Body of pancreas (tissue), 4 donors: ENCODE results near the gene FCGBP. TPM values are rescaled to one million over a fixed set of nuclear protein-coding genes. Genes with fewer than 3 reads are reported as not detected.

Experiments
- ATAC-seq: fragments of 150-250 bp; one replicate; pipeline ENCODE4 v1.9.1; 2016
- DNase-seq, 4 donors: peaks; one replicate each; pipeline ENCODE4 v3.0.0-alpha.2; 2019
- H3K27ac ChIP-seq, 4 donors: fragments of 200-600 bp; sonication (generic); 1 replicate in 3 of 4; 2 replicates in 1 of 4; pipeline versions ENCODE4 v1.5.1 to v1.6.1; 2016 to 2019; ENCODE audit warnings: mild to moderate bottlenecking in 1 of 4, mixed read lengths in 1 of 4, moderate library complexity in 1 of 4
- H3K27me3 ChIP-seq, 2 donors: fragments of 200-600 bp; sonication (generic); one replicate each; pipeline ENCODE4 v1.6.0; 2016; ENCODE audit warnings: mild to moderate bottlenecking in 1 of 2
- H3K36me3 ChIP-seq, 2 donors: fragments of 200-600 bp; sonication (generic); replicated peaks in 1 of 2; 2 replicates each; pipeline ENCODE4 v1.5.1; 2016; ENCODE audit warnings: low read depth in 2 of 2; ENCODE audit not compliant: insufficient read depth in 1 of 2
- H3K4me1 ChIP-seq: fragments of 200-600 bp; sonication (generic); one replicate; pipeline ENCODE4 v1.6.0; 2016
- H3K4me3 ChIP-seq, 2 donors: fragments of 200-600 bp; sonication (generic); 1 replicate in 1 of 2; 2 replicates in 1 of 2; pipeline ENCODE4 v1.5.1; 2016 to 2019
- H3K9me3 ChIP-seq, 3 donors: fragments of 200-600 bp; sonication (generic); 1 replicate in 2 of 3; 2 replicates in 1 of 3; pipeline ENCODE4 v1.5.1; 2016
- POLR2A ChIP-seq, 3 donors: fragments of 450-650 bp; IDR thresholded peaks; one replicate each; pipeline ENCODE4 v1.6.1; 2016; ENCODE audit warnings: antibody characterized with exemption in 3 of 3, mild to moderate bottlenecking in 2 of 3
- WGBS, 2 donors: methylation state at CpG; one replicate each; pipeline ENCODE4 v1.1.5; 2017; 5-methylcytosine and 5-hydroxymethylcytosine counted together
- intact Hi-C: fragments of 100-400 bp; cut with DNase I; formaldehyde crosslinking; loops from one replicate; pipeline ENCODE4 v1.15.1; 2023
- total RNA-seq, 2 donors: library from RNA; depleted of rRNA; stranded (reverse); fragments of >200 nt; gene quantifications; one replicate each; pipeline ENCODE4 v1.1.0, GENCODE V29; 2016
- TF ChIP-seq, protein P1 (sequence below), 7 experiments: fragments of 450-650 bp in 4 of 7; fragments of 200-600 bp in 3 of 7; sonication (generic) in 3 of 7; IDR thresholded peaks; one replicate each; pipeline ENCODE4 v1.5.1; 2016 to 2019; ENCODE audit warnings: antibody characterized with exemption in 7 of 7

The FCGBP gene
- total RNA-seq, 2 donors from 2014 or later: 19.4 to 24.1 TPM

DNA sequence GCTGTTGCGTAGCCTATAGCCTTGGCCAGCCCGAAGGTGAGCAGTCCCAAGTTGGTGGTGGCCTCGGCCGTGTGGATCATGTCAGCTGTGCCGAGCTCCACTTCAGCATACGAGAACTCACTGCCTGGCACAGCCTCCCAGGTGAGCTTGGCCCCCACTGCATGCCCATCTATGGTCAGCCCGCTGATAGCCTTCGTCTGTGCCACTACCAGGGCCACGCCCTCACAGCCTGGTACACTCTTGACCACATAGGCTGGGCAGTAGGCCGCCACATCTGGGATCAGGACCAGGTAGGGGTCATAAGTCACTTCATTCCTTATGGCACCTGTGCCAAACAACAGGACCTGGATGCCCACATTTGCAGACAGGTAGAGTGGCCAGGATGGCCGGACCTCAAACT lies 7.4 kb downstream of the FCGBP start:
- H3K27ac ChIP-seq: no peak overlapping the region
- H3K4me1 ChIP-seq: no peaks in the 10 kb centered on the region
- TF ChIP-seq POLR2A (IDR thresholded peaks at IDR 0.05): no peak
- H3K4me3 ChIP-seq: no peak overlapping the region
- intact Hi-C loops: no loop called here
- no peaks in the 10 kb centered on the region for H3K27me3 ChIP-seq
- H3K9me3 ChIP-seq: no peaks in the 10 kb centered on the region
- ATAC-seq (no peak), DNase-seq (no peak)
- 85 to 93% methylated on average over 10 of the region's 11 CpGs for WGBS, 2 donors
- H3K36me3 ChIP-seq: no peaks in the 10 kb centered on the region

DNA sequence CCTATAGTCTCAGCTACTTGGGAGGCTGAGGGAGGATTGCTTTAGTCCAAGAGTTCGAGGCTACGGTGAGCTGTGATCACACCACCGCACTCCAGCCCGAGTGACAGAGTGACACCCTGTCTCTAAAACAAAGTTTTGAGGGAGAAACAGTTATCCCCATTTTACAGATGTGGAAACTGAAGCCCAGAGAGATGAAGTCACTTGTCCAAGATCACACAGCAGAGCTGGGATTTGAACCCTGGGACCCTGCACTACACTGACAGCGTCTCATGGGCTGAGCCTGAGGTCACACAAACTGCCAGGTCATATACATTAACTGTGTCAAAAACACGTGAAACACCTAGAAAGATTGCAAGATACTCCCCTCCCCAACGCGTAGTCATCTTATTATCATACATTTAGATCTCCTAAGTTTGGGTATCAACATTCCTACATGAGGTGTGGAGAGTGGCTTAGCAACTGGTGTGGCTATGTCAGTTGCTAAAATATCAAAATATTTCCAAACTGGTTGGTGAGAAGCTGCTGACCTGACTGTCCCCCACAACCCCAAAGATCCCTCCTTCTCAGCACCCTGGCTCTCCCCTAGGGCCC lies 8.2 kb downstream of the FCGBP start:
- intact Hi-C loops: no loop called here
- no peaks in the 10 kb centered on the region for H3K9me3 ChIP-seq
- H3K27ac ChIP-seq: no peak overlapping the region
- 91 to 94% methylated on average over 8 of the region's 8 CpGs for WGBS, 2 donors
- TF ChIP-seq, protein P1, sequence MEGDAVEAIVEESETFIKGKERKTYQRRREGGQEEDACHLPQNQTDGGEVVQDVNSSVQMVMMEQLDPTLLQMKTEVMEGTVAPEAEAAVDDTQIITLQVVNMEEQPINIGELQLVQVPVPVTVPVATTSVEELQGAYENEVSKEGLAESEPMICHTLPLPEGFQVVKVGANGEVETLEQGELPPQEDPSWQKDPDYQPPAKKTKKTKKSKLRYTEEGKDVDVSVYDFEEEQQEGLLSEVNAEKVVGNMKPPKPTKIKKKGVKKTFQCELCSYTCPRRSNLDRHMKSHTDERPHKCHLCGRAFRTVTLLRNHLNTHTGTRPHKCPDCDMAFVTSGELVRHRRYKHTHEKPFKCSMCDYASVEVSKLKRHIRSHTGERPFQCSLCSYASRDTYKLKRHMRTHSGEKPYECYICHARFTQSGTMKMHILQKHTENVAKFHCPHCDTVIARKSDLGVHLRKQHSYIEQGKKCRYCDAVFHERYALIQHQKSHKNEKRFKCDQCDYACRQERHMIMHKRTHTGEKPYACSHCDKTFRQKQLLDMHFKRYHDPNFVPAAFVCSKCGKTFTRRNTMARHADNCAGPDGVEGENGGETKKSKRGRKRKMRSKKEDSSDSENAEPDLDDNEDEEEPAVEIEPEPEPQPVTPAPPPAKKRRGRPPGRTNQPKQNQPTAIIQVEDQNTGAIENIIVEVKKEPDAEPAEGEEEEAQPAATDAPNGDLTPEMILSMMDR (IDR thresholded peaks at IDR 0.05): no peak
- no peak for TF ChIP-seq POLR2A (IDR thresholded peaks at IDR 0.05)
- no peak overlapping the region for H3K4me3 ChIP-seq
- H3K36me3 ChIP-seq: no peaks in the 10 kb centered on the region
- H3K4me1 ChIP-seq: no peaks in the 10 kb centered on the region
- ATAC-seq (no peak), DNase-seq (no peak)
- no peaks in the 10 kb centered on the region for H3K27me3 ChIP-seq

DNA sequence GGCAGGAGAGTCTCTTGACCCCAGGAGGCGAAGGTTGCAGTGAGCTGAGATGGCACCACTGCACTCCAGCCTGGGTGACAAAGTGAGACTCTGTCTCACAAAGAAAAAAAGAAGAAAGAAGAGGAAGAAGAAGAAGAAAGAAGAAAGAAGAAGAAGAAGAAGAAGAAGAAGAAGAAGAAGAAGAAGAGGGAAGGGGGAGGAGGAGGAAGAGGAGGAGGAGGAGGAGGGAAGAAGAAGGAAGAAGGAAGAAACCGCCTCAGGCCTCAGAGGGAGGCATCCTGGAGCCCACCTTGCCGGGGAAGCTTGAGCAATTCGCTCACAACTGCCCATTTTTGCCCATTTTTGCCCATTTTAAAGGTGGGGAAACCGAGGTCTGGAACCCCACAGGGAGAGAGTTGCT lies 9.5 kb downstream of the FCGBP start:
- DNase-seq (no peak), ATAC-seq (no peak)
- Histone ChIP-seq H3K27ac (no peak overlapping the region), H3K9me3 (no peaks in the 10 kb centered on the region), H3K36me3 (no peaks in the 10 kb centered on the region), H3K4me1 (no peaks in the 10 kb centered on the region), H3K27me3 (no peaks in the 10 kb centered on the region), H3K4me3 (no peak overlapping the region)
- intact Hi-C loops: no loop called here
- WGBS, 2 donors: 83 to 86% methylated on average over 5 of the region's 5 CpGs
- TF ChIP-seq, protein P1 (IDR thresholded peaks at IDR 0.05): no peak
- TF ChIP-seq POLR2A (IDR thresholded peaks at IDR 0.05): no peak

DNA sequence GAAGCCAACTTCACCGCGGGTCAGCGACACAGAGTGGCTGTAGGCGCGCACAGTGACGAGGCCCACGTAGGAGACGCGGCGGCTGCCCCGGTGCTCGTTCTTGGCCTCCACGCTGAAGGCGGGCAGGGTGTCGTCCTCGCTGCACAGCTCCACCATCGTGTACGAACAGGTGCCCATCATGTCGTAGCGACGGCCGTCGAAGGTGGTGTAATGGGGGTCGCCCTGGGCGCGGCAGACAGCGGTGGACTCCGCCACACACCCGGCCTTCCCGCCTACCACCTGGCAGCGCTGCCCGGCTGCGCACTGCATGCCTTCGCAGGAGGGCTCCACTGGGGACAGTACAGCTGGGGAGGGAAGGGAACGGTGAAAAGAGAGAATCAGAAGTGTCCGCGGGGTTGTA lies 10.0 kb downstream of the FCGBP start:
- ATAC-seq (no peak), DNase-seq (no peak)
- no peak for TF ChIP-seq POLR2A (IDR thresholded peaks at IDR 0.05)
- TF ChIP-seq, protein P1 (IDR thresholded peaks at IDR 0.05): no peak
- Histone ChIP-seq H3K27ac (no peak overlapping the region), H3K9me3 (no peaks in the 10 kb centered on the region), H3K4me1 (no peaks in the 10 kb centered on the region), H3K27me3 (no peaks in the 10 kb centered on the region), H3K36me3 (no peaks in the 10 kb centered on the region), H3K4me3 (no peak overlapping the region)
- WGBS, 2 donors: 93 to 96% methylated on average over 18 to 37 of the region's 37 CpGs
- intact Hi-C loops: no loop called here

DNA sequence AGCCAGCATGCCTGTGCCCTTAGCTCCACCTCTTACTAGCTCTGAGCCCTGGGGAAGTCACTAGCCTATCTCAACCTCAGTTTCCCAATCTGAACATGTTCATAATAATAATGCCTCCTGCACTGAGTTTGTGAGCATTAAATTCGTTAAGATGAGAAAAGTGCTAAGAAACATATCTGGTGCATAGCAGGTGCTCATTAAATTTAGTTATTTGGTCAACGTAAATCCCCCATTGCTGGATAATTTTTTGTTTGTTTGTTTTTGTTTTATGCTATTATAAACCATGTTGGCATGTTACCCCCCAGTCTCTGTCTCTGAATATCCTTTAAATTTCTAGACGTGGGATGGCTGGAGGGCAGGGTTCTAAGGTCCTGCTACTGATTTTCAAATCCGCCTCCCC lies 10.6 kb downstream of the FCGBP start:
- Histone ChIP-seq H3K9me3 (no peaks in the 10 kb centered on the region), H3K27me3 (no peaks in the 10 kb centered on the region), H3K27ac (no peak overlapping the region), H3K36me3 (no peaks in the 10 kb centered on the region), H3K4me3 (no peak overlapping the region), H3K4me1 (no peaks in the 10 kb centered on the region)
- DNase-seq (no peak), ATAC-seq (no peak)
- TF ChIP-seq, protein P1 (IDR thresholded peaks at IDR 0.05): no peak
- no peak for TF ChIP-seq POLR2A (IDR thresholded peaks at IDR 0.05)
- 78 to 79% methylated on average over 4 of the region's 4 CpGs for WGBS, 2 donors
- intact Hi-C loops: no loop called here
